Body of pancreas (tissue), 4 donors: ENCODE measurements around the gene CLEC2A.

Experiments
- CTCF ChIP-seq, 7 experiments: fragments of 450-650 bp in 4 of 7; fragments of 200-600 bp in 3 of 7; sonication (generic) in 3 of 7; IDR thresholded peaks; one replicate each; pipeline ENCODE4 v1.5.1; 2016 to 2019; ENCODE audit warnings: antibody characterized with exemption in 7 of 7
- POLR2A ChIP-seq, 3 donors: fragments of 450-650 bp; IDR thresholded peaks; one replicate each; pipeline ENCODE4 v1.6.1; 2016; ENCODE audit warnings: antibody characterized with exemption in 3 of 3, mild to moderate bottlenecking in 2 of 3

DNA sequence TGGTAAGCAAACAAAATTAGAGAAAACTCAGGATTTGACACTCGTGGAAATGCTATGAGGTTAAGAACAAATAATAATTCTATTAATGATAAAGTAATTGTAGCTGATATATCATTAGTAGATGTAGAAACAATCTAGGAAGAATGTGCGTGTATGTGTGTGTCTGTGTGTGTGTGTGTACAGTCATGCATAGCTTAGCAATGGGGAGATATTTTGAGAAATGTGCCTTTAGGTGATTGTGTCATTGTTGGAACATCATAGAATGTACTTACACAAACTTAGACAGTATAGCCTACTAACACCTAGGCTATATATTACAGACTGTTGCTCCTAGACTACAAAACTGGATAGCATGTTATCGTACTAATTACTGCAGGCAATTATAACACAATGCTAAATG is 5.3 kb downstream of the CLEC2A start:
- no peak for TF ChIP-seq CTCF (IDR thresholded peaks at IDR 0.05)
- no peak for TF ChIP-seq POLR2A (IDR thresholded peaks at IDR 0.05)
